ENCODE results near the gene TBC1D5.
"Not testable (repeated sequence)": the region's sequence is repeated elsewhere in the genome, so short reads cannot be mapped to it uniquely, and the experiment has no call there.

TBC1D5 gene

GRCh38 chr3:17747890-17748247 lies 5.4 kb upstream of the TBC1D5 start:
- FAIRE-seq, result no peak

DNA sequence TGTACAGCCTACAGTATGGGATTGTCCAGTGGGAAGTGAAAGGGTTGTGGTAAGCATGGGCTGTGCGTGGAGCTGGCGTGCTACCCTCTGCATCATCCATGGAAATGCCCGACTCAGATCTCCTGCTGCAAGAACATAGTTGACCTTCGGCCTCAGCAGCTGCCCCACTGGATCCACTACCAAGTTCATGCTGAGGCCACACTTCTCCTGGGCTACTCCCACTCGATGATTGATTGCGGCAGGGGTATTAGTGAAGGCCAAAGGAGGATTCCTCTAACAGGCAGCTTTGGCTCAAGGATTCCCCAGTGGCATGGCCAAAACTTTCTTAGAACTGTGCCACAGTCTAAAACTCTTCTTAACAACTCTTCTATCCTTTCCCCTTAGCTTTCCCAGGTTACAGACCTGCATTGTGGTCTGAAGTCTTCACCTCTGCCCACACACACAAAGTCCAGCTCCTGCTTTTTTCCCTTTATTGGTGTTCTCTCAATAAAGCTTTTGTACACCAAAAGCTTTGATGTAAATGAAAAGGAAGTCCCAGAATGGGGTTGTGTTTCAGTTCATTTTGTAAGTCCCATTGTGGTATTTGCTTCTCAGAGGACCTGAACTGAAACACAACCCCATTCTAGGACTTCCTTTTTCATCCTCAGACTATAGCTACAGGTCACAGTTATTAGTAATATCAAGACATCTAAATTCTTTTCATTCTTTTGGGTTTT lies 4.9 kb upstream of the TBC1D5 start:
- no peak for FAIRE-seq

DNA sequence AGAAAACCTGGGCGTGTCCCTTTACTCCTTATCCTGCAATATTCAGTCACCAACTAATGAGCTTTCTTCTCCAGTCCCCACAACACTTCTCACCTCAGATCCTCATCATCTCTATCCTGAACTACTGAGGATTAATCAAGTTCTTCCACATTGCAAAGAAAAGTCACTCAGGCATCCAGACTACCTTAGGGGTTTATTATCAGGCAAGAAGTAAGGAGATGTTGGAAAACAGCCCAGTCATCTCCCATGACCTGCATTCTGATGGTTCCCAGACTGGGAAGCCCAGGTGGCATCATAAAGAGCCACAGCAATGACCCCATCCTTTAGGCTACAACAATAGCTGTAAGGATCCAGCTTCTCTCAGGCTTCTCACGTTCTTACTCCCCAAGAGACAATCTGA lies 3.5 kb upstream of the TBC1D5 start:
- FAIRE-seq, result no peak

GRCh38 chr3:17745301-17745700 lies 2.9 kb upstream of the TBC1D5 start:
- FAIRE-seq, result no peak

GRCh38 chr3:17744693-17745092 lies 2.3 kb upstream of the TBC1D5 start:
- FAIRE-seq, result no peak

DNA sequence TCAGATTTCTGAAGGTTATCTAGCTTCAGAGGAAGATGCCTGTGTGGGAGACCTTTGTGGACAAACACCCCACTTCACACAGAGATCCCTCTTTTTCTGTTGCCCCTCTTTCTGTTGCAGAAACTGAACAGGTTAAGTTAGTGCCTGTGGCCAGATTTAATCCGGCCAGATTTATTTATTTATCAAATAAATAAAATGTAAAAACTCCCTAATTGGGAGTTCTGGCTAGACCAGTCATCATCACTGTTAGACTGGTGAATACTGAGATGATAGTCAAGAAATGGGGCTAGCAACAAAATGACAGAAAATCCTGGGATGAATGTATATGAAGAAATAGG lies 1.2 kb upstream of the TBC1D5 start:
- no peak for FAIRE-seq

- FAIRE-seq, result no peak
These were observed 638 bp upstream of the TBC1D5 start for GRCh38 chr3:17742880-17743657.

DNA sequence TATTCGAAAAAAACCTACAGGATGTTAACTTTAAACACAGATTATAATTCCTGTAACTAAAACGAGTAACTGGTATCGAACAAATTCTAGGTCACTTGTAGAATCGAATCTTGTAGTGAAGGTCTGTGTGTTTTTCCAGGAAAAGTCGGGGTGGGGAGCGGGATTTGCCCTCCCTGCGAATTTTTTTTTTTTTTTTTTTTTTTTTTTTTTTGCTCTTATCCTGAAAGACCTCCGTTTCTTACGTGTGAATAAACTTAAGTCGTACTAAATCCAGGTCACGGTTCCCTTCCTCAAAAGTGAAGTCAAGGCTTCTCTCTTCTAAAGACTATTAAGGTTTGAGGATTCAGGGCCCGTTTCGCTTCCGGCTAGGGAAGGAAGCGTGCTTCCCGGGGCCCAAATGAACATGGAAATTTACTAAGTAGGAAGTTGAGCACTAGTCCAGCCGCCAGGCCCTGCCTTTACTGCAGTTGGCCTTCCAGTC lies 770 bp downstream of the TBC1D5 start:
- no peak for FAIRE-seq

DNA sequence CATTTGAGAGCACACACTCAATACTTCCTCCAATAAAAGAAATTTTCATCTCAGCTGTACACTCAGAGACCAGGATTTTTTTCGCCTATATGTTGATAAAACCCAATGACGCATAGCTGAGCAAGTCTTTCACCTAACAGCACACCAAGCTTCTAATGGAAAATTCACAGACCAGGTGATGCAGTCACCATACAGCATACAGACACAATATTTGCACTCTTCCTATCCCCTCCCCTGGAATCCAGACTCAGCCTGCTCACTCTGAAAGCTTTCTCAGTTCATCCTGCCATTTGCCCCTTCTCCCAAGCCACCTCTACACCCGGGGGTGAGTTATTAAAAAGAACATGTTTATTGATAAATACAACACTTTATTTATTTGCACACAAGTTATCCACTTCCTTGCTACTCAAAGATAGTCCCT lies 1.7 kb downstream of the TBC1D5 start:
- no peak for FAIRE-seq

DNA sequence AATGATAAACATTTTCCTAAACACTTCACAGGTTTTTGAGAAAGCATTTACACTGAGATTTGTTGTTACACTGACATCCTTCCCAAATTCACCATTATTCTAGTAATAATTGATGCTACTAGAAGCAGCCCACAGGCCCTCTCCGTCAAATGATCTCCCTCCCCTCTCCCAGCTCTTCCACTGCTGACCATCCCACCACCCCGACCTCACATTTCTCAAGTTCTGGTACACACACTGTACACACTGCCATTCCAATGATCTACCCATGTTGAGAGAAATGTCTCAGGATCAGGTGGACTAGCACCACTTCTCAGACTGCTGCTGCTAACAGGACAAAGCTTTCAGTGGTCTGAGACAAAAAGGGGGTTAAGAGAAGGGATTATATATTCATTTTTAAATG lies 3.5 kb downstream of the TBC1D5 start:
- FAIRE-seq, result no peak

GRCh38 chr3:17738219-17738618 lies 4.2 kb downstream of the TBC1D5 start:
- FAIRE-seq, result no peak

DNA sequence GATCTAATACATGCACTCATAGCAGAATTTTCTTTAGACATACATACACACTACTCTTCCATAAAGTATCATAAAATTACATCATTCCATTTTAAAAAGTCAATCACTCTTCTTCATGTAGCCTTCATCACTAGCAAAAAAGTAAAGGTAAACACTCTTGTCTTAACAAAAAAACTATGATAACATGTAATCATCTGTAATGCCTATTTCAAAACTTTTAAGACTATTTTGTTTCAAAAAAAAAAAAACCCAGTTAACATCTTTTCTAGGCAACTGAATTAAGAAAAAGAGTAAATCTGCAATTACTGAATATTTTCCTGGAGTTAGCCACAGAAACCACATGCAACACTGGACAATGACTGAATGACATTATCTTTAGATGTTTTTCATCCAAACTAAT lies 4.8 kb downstream of the TBC1D5 start:
- FAIRE-seq, result no peak

GRCh38 chr3:17735362-17735761 lies 7.1 kb downstream of the TBC1D5 start:
- not testable (repeated sequence) for FAIRE-seq

- FAIRE-seq, result no peak
These were observed 8.7 kb downstream of the TBC1D5 start for GRCh38 chr3:17733768-17734167.

- no peak for FAIRE-seq
These were observed 9.2 kb downstream of the TBC1D5 start for GRCh38 chr3:17733215-17733614.

DNA sequence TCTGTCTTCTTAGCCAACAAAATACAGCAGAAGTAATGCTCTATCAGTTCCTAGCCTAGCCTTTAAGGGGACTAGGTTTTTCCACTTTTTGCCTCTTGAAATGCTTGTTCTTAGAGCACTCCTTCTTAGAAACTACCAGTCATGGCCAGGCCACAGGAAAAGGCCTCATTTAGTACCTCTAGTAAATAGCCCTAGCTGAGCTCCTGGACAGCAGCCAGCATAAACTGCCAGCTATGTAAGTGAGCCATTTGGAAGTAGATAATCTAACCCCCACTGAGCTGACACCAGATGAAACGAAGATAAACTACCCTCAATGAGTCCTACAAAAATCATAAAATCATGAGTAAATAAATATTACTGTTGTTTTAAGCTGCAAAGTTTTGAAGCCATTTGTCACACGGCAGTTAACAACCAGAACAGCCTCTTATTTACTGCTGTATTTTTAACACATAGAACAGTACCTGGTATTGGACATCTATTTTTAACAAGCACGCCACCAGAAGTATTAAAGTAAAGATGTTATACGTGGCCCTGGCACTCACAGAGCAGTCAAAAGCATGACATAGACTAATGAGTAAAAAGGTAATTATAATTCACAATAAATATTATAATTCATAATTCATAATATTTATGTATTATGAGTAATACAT lies 12.0 kb downstream of the TBC1D5 start:
- FAIRE-seq, result no peak

DNA sequence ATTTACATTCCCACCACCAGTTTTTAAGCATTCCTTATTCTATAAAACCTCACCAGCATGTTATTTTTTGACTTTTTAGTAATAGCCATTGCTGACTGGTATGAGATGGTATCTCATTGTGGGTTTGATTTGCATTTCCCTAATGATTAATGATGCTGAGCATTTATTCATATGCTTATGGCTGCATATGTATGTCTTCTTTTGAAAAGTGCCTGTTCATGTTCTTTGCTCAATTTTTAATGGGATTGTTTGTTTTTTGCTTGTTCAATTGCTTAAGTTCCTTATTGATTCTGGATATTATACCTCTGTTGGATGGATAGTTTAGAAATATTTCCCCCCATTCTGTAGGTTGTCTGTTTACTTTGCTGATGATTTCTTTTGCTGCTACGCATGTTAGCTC lies 16.1 kb downstream of the TBC1D5 start:
- no peak for FAIRE-seq

DNA sequence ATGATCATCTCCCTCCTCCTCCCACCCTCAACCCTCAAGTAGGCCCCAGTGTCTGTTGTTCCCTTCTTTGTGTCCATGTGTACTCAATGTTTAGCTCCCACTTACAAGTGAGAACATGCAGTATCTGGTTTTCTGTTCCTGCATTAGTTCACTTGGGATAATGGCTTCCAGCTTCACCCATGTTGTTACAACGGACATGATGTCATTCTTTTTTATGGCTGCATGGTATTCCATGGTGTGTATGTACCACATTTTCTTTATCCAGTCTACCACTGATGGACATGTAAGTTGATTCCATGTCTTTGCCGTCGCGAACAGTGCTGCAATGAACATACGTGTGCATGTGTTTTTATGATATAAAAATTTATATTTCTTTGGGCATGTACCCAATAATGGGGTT lies 16.6 kb downstream of the TBC1D5 start:
- FAIRE-seq, result not testable (repeated sequence)

DNA sequence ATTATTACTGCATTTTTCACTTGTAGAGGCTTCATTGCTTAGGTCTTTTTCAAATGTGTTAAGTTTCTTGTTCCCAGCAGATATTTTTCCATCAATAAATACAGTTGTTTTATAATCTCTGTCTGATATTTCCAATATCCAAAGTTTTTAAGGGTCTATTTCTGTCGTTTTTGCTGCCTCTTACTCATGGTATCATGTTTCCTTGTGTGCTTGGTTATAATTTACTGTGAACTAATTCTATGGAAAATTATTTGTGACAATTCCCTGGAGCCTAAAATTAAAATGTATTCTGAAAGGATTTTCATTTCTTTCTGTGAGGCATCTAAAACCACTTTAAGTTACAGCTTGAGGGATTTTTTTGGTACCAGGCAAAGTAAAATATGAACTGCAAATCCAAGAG lies 17.5 kb downstream of the TBC1D5 start:
- no peak for FAIRE-seq

DNA sequence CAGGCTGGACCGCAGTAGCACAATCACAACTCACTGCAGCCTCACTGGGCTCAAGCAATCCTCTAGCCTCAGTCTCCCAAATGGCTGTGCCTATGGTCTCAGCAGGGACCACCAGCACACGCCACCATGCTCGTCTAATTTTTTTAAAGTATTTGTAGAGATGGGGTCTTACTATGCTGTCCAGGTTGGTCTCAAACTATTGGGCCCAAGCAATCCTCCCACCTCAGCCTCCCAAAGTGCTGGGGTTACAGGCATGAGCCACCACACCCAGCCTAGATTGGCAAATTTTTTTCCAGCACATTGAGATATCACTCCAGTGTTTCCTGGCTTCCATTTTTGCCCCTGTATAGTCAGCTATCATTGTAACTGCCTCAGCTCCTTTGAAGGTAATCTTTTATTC lies 18.3 kb downstream of the TBC1D5 start:
- no peak for FAIRE-seq

DNA sequence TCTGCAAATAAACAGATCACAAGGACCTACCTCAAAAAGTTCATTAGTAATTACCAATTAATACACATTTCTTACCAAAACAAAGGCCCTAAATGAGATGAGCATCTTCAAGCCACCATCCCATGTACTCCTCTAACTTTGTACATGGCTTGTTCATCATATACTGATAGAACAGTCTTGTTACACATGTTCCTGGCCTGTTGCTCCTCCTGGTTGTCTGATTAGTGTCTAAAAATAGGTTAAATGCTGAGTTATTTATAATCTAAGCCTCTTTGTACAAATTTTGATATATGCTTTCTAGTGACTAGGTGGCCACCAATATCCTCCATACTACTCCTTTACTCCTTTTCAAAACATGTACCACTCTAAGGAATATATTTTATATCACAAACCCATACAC lies 25.0 kb downstream of the TBC1D5 start:
- peak; percentile 28 for FAIRE-seq

GRCh38 chr3:17714473-17714872 lies 28.0 kb downstream of the TBC1D5 start:
- FAIRE-seq, result no peak

DNA sequence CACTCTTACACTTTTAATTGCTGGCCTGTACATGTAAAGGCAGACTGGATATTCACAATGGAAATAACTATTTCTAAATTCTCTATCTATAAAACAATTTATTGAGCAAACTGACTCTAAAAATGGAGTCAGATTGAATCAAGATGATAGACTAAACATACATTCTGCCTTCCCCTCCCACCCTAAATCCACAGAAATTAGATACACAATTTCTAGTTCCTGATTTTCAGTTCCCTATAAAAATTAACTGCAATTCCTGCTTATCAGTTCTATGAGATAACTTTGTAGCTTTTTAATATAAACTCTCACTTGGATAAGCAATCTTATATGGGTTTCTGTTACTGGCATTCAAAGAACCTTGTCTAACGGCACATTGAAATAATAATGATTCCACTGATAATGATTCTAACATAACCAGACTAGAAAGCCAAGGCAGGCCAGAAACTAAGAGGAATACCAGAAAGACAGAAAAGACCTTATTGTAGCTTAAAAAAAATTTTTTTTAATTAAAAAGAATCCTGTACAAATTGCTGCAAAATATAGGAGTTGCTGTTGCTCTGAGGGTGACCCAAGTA lies 33.1 kb downstream of the TBC1D5 start:
- no peak for FAIRE-seq
